H54 (cell line): ENCODE measurements around the gene UBR3.

ENCODE experiments used
- DNase-seq: peaks from one replicate; pipeline ENCODE4 v3.0.0; 2011; ENCODE audit warnings: low spot score, mixed read lengths; ENCODE audit not compliant: insufficient read length
- FAIRE-seq: peaks from 3 replicates; lab custom pipeline; 2011; peaks lifted over from hg19 to GRCh38; lab: Jason Lieb, UNC
- POLR2A ChIP-seq: IDR thresholded peaks from 2 replicates; pipeline ENCODE4 v1.6.1; 2011; ENCODE audit warnings: low read depth, mild to moderate bottlenecking, low read length

The UBR3 gene

DNA sequence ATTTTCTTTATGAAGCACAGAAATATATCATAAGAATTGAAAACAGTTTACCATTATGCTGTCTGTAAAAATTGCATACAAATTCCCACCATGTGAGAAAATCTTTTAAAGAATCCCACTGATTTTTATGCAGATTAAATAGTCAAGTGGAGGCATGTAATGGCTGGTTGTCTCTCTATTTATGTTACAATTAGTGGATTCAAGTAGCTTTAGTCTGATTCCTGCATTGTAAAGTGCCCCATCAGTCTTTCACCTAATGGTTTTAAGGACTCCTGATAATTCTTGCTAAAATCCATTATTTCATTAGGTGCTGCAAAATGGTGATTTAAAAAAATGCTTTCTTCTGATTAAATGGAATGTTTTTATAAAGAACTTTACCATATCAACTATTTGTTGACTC, 202.3 kb downstream of the UBR3 start:
- FAIRE-seq (no peak), DNase-seq (no peak)
- TF ChIP-seq POLR2A: no peak

DNA sequence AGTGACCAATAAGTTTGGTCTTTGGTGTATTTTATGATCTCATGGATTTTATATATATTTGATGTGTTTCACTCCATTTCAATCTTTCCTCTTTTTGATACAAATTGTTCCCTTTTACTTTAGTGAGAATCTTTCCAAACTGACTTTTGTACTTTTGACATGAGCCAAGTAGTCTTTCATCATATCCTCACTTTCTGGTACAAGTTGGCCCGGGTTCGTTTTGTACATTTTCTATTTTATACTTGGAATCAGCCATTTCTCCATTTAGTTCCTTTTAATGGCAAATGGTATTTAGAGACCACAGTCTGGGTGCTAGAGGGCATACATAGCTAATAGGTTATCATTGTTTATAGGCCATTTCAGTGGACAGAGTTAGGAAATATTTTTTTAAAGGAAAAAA, 202.8 kb downstream of the UBR3 start:
- DNase-seq (no peak), FAIRE-seq (no peak)
- TF ChIP-seq POLR2A: no peak

- DNase-seq (no peak), FAIRE-seq (no peak)
- no peak for TF ChIP-seq POLR2A
These were observed 204.0 kb downstream of the UBR3 start for GRCh38 chr2:170031288-170031687.

GRCh38 chr2:170034596-170034995, 207.3 kb downstream of the UBR3 start:
- no peak for TF ChIP-seq POLR2A
- DNase-seq: no peak
- FAIRE-seq: no peak

DNA sequence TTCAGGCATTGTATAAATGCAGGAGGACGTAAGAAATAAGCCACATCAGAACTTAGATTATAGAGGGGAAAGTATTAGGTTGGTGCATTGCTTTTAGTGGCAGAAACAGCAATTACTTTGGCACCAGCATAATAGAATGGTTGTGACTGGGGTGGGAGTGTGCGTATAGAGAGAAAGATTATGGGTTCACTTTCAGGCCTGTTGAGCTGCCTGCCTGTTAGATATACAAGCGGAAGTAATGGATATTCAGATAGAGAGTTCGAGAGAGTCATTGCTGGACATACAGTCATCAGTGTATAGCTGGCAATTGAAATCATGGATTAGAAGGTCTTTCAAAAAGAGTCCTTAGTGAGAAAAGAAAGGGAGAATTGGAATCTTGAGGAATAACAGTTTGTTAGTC, 211.5 kb downstream of the UBR3 start:
- TF ChIP-seq POLR2A: no peak
- FAIRE-seq: no peak
- no peak for DNase-seq

GRCh38 chr2:170039401-170040172, 212.3 kb downstream of the UBR3 start:
- FAIRE-seq (no peak), DNase-seq (no peak)
- no peak for TF ChIP-seq POLR2A

- no peak for DNase-seq
- TF ChIP-seq POLR2A: no peak
- FAIRE-seq: no peak
These were observed 217.7 kb downstream of the UBR3 start for GRCh38 chr2:170044751-170045478.

DNA sequence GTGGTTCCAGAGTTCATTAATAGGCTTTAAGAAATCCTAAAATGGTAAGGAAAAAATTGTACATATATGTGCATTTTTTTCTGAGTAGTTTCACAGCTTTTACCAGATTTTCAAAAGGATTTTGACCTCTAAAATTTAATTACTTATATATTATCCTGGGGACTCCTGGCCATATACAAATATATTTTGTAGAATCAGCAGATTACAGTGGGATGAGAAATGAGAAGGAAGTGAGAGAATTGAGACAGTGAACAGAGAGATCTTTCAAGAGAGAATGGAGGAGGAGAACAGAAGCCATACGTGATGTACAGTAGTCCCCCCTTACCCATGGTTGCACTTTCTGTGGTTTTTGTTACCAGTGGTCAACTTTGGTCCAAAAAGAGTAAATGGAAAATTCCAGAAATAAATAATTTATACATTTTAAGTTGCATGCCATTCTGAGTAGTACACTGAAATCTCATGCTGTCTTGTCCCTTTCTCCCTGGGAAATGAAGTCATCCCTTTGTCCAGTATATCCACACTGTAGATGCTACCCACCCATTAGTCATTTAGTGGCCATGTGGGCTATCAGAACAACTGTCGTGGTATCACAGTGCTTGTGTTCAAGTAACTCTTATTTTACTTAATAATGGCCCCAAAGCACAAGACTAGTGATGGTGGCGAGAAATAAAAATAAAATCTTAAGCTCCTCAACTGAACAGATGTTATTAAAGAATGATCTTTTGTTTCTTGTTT, 220.2 kb downstream of the UBR3 start:
- no peak for TF ChIP-seq POLR2A
- no peak for FAIRE-seq
- DNase-seq: no peak

DNA sequence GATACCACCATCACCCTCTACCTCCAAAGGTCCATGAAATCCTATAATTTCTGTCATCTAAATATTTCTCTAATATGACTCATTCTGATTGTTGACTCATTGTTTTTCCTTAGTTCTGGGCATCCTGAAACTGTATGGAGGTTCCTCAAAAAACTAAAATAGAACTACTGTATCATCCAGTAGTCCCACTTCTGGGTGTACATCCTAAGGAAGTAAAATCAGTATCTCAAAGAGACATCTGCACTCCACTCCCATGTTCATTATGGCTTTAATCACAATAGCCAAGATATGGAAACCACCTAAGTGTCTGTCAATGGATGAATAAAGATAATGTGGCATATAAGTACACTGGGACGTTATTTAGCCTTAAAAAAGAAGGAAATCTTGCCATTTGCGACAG, 224.9 kb downstream of the UBR3 start:
- DNase-seq (no peak), FAIRE-seq (no peak)
- no peak for TF ChIP-seq POLR2A

GRCh38 chr2:170054997-170055396, 227.7 kb downstream of the UBR3 start:
- FAIRE-seq: no peak
- DNase-seq: no peak
- TF ChIP-seq POLR2A: no peak

DNA sequence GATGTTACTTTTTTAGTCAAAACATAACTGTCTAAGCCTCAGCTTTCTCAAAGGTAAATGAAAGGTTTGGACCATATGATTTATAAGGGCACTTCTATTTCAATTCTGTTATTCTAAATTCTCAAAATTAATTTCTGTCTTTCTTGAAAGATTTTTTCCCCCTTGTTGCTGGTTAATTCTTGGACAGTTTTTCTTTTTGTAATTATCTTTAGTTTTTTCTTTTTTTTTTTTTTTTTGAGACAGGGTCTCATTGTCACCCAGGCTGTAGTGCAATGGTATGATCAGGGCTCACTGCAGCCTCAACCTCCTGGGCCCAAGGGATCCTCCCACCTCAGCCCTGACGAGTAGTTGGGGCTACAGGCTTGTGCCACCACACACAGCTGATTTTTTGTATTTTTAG, 229.6 kb downstream of the UBR3 start:
- no peak for DNase-seq
- no peak for TF ChIP-seq POLR2A
- no peak for FAIRE-seq

GRCh38 chr2:170063456-170064235, 236.4 kb downstream of the UBR3 start:
- DNase-seq: no peak
- FAIRE-seq: no peak
- TF ChIP-seq POLR2A: no peak

DNA sequence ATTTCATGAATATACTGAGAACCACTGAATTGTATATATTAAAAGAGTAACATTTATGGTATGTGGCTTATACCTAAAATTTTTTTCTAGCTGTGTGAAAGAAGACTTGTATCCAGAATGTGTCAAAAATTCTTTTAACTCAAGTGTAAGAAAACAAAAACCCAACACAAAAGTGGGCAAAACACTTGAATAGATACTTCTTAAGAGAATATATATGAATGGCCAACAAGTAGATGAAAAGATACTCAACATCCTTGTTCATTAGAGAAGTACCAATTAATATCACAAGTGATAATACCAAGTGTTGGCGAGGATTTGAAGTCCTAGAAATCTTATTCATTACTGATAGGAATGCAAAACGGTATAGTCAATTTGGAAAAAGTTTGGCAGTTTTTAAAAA, 243.5 kb downstream of the UBR3 start:
- TF ChIP-seq POLR2A: no peak
- DNase-seq (no peak), FAIRE-seq (no peak)
